IMR-90 (cell line): ENCODE results near the gene NTSR1. TPM values are rescaled to one million over a fixed set of nuclear protein-coding genes. Genes with fewer than 3 reads are reported as not detected.

Source experiments
- ATAC-seq: fragments of 200-7000 bp; cut with Tn5 transposase; 2 replicates; pipeline ENCODE4 v1.9.1; 2020; ENCODE audit warnings: low read depth, mild to moderate bottlenecking, moderate library complexity
- BruUV-seq: library from RNA; stranded (reverse); fragments of 400-500 nt; replicated peaks from 2 replicates; lab custom pipeline; 2021; lab: Mats Ljungman, UMichigan
- CTCF ChIA-PET: fragments of 300-600 bp; formaldehyde crosslinking; extraction: SDS; loops from one replicate; lab custom pipeline; 2021; ENCODE audit warnings: antibody characterized with exemption; lab: Yijun Ruan, JAX
- POLR2A ChIA-PET: fragments of 300-600 bp; sonication (Branson Sonifier 250); formaldehyde crosslinking; loops from one replicate; lab custom pipeline; 2022; ENCODE audit warnings: antibody characterized with exemption; ENCODE audit not compliant: unreplicated experiment; lab: Charles Lee
- DNase-seq: peaks from one replicate; pipeline ENCODE4 v3.0.0; 2013
- H2AFZ ChIP-seq: replicated peaks from 2 replicates; pipeline ENCODE3; 2013; ENCODE audit warnings: low read length, mild to moderate bottlenecking; ENCODE audit not compliant: poor library complexity
- H2AK5ac ChIP-seq: 2 replicates; pipeline ENCODE4 v1.6.1; 2013; ENCODE audit warnings: low read depth, low read length, inconsistent platforms
- H2AK9ac ChIP-seq: replicated peaks from 2 replicates; pipeline ENCODE3; 2013; ENCODE audit warnings: mild to moderate bottlenecking, low read depth, low read length, moderate library complexity; ENCODE audit not compliant: poor library complexity
- H2BK120ac ChIP-seq: 2 replicates; pipeline ENCODE4 v1.6.1; 2013; ENCODE audit warnings: low read depth, low read length, inconsistent platforms
- H2BK15ac ChIP-seq: 3 replicates; pipeline ENCODE4 v1.6.1; 2013; ENCODE audit warnings: low read depth, low read length, inconsistent platforms
- H2BK20ac ChIP-seq: 2 replicates; pipeline ENCODE4 v1.6.1; 2013; ENCODE audit warnings: low read depth, mild to moderate bottlenecking, inconsistent platforms, low read length, moderate library complexity
- H2BK5ac ChIP-seq: 2 replicates; pipeline ENCODE4 v1.6.1; 2013; ENCODE audit warnings: mild to moderate bottlenecking, low read depth, low read length, inconsistent platforms; ENCODE audit not compliant: poor library complexity, severe bottlenecking
- H3K14ac ChIP-seq: replicated peaks from 2 replicates; pipeline ENCODE4 v1.6.1; 2013; ENCODE audit warnings: low read depth, low read length, inconsistent platforms
- H3K18ac ChIP-seq: 2 replicates; pipeline ENCODE4 v1.6.1; 2013; ENCODE audit warnings: low read depth, low read length, control low read depth
- H3K23ac ChIP-seq: 2 replicates; pipeline ENCODE4 v1.6.1; 2013; ENCODE audit warnings: low read depth, low read length, inconsistent platforms
- H3K27ac ChIP-seq: 2 replicates; pipeline ENCODE4 v1.5.1; 2013; ENCODE audit warnings: mild to moderate bottlenecking, control low read depth, low read length; ENCODE audit not compliant: insufficient read depth
- H3K27me3 ChIP-seq: 2 replicates; pipeline ENCODE4 v1.6.1; 2013; ENCODE audit warnings: low read length; ENCODE audit not compliant: control insufficient read depth, insufficient read depth
- H3K36me3 ChIP-seq: 2 replicates; pipeline ENCODE4 v1.6.1; 2013; ENCODE audit warnings: low read length, mixed read lengths; ENCODE audit not compliant: control insufficient read depth, insufficient read depth
- H3K4ac ChIP-seq: 2 replicates; pipeline ENCODE4 v1.6.1; 2013; ENCODE audit warnings: low read depth, low read length, inconsistent platforms
- H3K4me1 ChIP-seq: 2 replicates; pipeline ENCODE4 v1.6.1; 2013; ENCODE audit warnings: low read length, mixed read lengths; ENCODE audit not compliant: control insufficient read depth, insufficient read depth
- H3K4me2 ChIP-seq: 2 replicates; pipeline ENCODE4 v1.6.1; 2013; ENCODE audit warnings: low read depth, mild to moderate bottlenecking, control low read depth, low read length, moderate library complexity
- H3K4me3 ChIP-seq: 2 replicates; pipeline ENCODE4 v1.5.1; 2013; ENCODE audit warnings: low read depth, mild to moderate bottlenecking, control low read depth, low read length, moderate library complexity; ENCODE audit not compliant: insufficient read depth
- H3K56ac ChIP-seq: 2 replicates; pipeline ENCODE4 v1.6.1; 2013; ENCODE audit warnings: low read length, inconsistent platforms; ENCODE audit not compliant: insufficient read depth; ENCODE audit errors: extremely low read depth
- H3K79me1 ChIP-seq, 2 experiments: 2 replicates each; pipeline ENCODE4 v1.6.1; 2013; ENCODE audit warnings: low read length in 2 of 2, inconsistent platforms in 1 of 2, low read depth in 1 of 2
- H3K9ac ChIP-seq: 2 replicates; pipeline ENCODE4 v1.6.1; 2013; ENCODE audit warnings: low read depth, low read length, control low read depth
- H3K9me1 ChIP-seq: 2 replicates; pipeline ENCODE4 v1.6.1; 2013; ENCODE audit warnings: low read length, inconsistent platforms; ENCODE audit not compliant: insufficient read depth
- H3K9me3 ChIP-seq: 2 replicates; pipeline ENCODE4 v1.6.1; 2013; ENCODE audit warnings: low read length; ENCODE audit not compliant: control insufficient read depth, insufficient read depth
- H4K20me1 ChIP-seq: 2 replicates; pipeline ENCODE4 v1.6.1; 2013; ENCODE audit warnings: low read length, inconsistent platforms; ENCODE audit not compliant: insufficient read depth
- H4K5ac ChIP-seq: 2 replicates; pipeline ENCODE4 v1.6.1; 2013; ENCODE audit warnings: mild to moderate bottlenecking, low read depth, low read length, control low read depth
- H4K8ac ChIP-seq, 2 experiments: 2 replicates each; pipeline ENCODE4 v1.6.1; 2013; ENCODE audit warnings: low read depth in 2 of 2, low read length in 2 of 2, control low read depth in 1 of 2, inconsistent platforms in 1 of 2
- H4K91ac ChIP-seq: 2 replicates; pipeline ENCODE4 v1.6.1; 2013; ENCODE audit warnings: low read depth, low read length, inconsistent platforms; ENCODE audit not compliant: insufficient read depth
- CEBPB ChIP-seq: IDR thresholded peaks from 2 replicates; pipeline ENCODE4 v1.6.1; 2012; ENCODE audit warnings: low read depth, low read length, improper control_type of control experiment
- CTCF ChIP-seq: conservative IDR thresholded peaks from 2 replicates; pipeline ENCODE4 v1.5.1; 2012; ENCODE audit warnings: mild to moderate bottlenecking, low read depth, low read length, improper control_type of control experiment
- FOS ChIP-seq: fragments of 150-350 bp; IDR thresholded peaks from 2 replicates; pipeline ENCODE4 v1.6.1; 2016; ENCODE audit warnings: low read depth, low read length
- MAZ ChIP-seq: IDR thresholded peaks from 2 replicates; pipeline ENCODE4 v1.6.1; 2012; ENCODE audit warnings: low read depth, mild to moderate bottlenecking, low read length, improper control_type of control experiment, moderate library complexity, borderline replicate concordance
- RAD21 ChIP-seq: IDR thresholded peaks from 2 replicates; pipeline ENCODE4 v1.6.1; 2012; ENCODE audit warnings: low read length, improper control_type of control experiment
- RFX5 ChIP-seq: IDR thresholded peaks from 2 replicates; pipeline ENCODE4 v1.8.0; 2012; ENCODE audit warnings: low read depth, mild to moderate bottlenecking, low read length, moderate library complexity
- SMC3 ChIP-seq: fragments of 150-350 bp; IDR thresholded peaks from 2 replicates; pipeline ENCODE4 v1.6.1; 2016; ENCODE audit warnings: low read depth, mild to moderate bottlenecking, antibody characterized with exemption, low read length, moderate library complexity
- WGBS, 2 experiments: methylation state at CpG; one replicate each; pipeline versions ENCODE4 v1.1.5 to v1.1.7; 2013; ENCODE audit warnings: missing lambda C conversion rate in 2 of 2; ENCODE audit not compliant: insufficient read length in 1 of 2; ENCODE audit errors: extremely low coverage in 2 of 2; 5-methylcytosine and 5-hydroxymethylcytosine counted together
- dilution Hi-C: fragments of 300-500 bp; cut with HindIII; formaldehyde crosslinking; loops from one replicate; pipeline ENCODE4 v1.14.3; 2018; ENCODE audit warnings: low sequenced_read_pairs; ENCODE audit not compliant: unreplicated experiment
- in situ Hi-C: fragments of 300-500 bp; cut with MboI; formaldehyde crosslinking; loops from 3 replicates; pipeline ENCODE4 v1.14.3; 2019; ENCODE audit warnings: low sequenced_read_pairs, inconsistent platforms, mixed read lengths
- intact Hi-C: fragments of 100-400 bp; cut with micrococcal nuclease; formaldehyde crosslinking; loops from 2 replicates; pipeline ENCODE4 v1.10.0; 2022
- polyA plus RNA-seq, 3 experiments: library from polyadenylated mRNA; depleted of rRNA; stranded (reverse); fragments of >200 nt; gene quantifications; 2 replicates each; pipeline ENCODE4 v1.2.3, GENCODE V29; 2012; ENCODE audit warnings: low replicate concordance in 1 of 3
- total RNA-seq: library from RNA; depleted of rRNA; stranded (reverse); fragments of >200 nt; gene quantifications from 2 replicates; pipeline ENCODE4 v1.2.3, GENCODE V29; 2012

NTSR1 gene
- total and polyA plus RNA-seq, 2 of the 4 experiments (the other 2 are of a cell fraction): 0.54 to 1.8 TPM

- H3K23ac ChIP-seq: no peak overlapping the region
- no peak overlapping the region for H3K56ac ChIP-seq
- no peak overlapping the region for H4K8ac ChIP-seq
- in situ Hi-C loops (no loop called here), dilution Hi-C loops (no loop called here), intact Hi-C loops (no loop called here)
- H4K5ac ChIP-seq: no peak overlapping the region
- no peak overlapping the region for H3K4me3 ChIP-seq
- H3K18ac ChIP-seq: no peak overlapping the region
- H2AFZ ChIP-seq: peak overlapping the region; percentile 24
- ATAC-seq: no peak
- no peaks in the 10 kb centered on the region for H4K20me1 ChIP-seq
- no peak overlapping the region for H3K4me2 ChIP-seq
- H3K4ac ChIP-seq: no peak overlapping the region
- ChIA-PET POLR2A (no interaction called here), CTCF (interaction anchor here (0.6 kb wide), 1 partner anchor 10 kb away, joined by 3 read pairs; no protein-coding TSS in a partner anchor)
- no peak overlapping the region for H2AK5ac ChIP-seq
- no peaks in the 10 kb centered on the region for H3K36me3 ChIP-seq
- H2BK15ac ChIP-seq: no peak overlapping the region
- H4K91ac ChIP-seq: no peak overlapping the region
- no peak overlapping the region for H2BK20ac ChIP-seq
- H3K9me3 ChIP-seq: no peaks in the 10 kb centered on the region
- H3K4me1 ChIP-seq: peaks cover 4% of the 10 kb centered on the region
- H3K14ac ChIP-seq: no peak overlapping the region
- no TSS peak for BruUV-seq
- DNase-seq: no peak
- peaks cover 14% of the 10 kb centered on the region for H3K9me1 ChIP-seq
- H2AK9ac ChIP-seq: peak overlapping the region; percentile 57
- peaks cover 10% of the 10 kb centered on the region for H3K27me3 ChIP-seq
- 83% methylated on average over 8 of the region's 15 CpGs; no CpG with 5 or more reads in 1 of the 2 experiments for WGBS, 2 experiments
- peaks cover 0 to 3% of the 10 kb centered on the region in 2 experiments; a peak in 1 of 4 replicates for H3K79me1 ChIP-seq
- TF ChIP-seq RFX5: no peak
- no peak for TF ChIP-seq CEBPB
- no peak for TF ChIP-seq FOS
- no peak for TF ChIP-seq MAZ
- no peak for TF ChIP-seq RAD21
- no peak for TF ChIP-seq CTCF
- no peak for TF ChIP-seq SMC3
- no peak overlapping the region for H3K9ac ChIP-seq
- H3K27ac ChIP-seq: no peak overlapping the region
- H2BK5ac ChIP-seq: no peak overlapping the region
- H2BK120ac ChIP-seq: no peak overlapping the region
These were observed 26.2 kb downstream of the NTSR1 start for GRCh38 chr20:62734881-62735280.
